ENCODE data around the gene STARD4.

STARD4 gene

DNA sequence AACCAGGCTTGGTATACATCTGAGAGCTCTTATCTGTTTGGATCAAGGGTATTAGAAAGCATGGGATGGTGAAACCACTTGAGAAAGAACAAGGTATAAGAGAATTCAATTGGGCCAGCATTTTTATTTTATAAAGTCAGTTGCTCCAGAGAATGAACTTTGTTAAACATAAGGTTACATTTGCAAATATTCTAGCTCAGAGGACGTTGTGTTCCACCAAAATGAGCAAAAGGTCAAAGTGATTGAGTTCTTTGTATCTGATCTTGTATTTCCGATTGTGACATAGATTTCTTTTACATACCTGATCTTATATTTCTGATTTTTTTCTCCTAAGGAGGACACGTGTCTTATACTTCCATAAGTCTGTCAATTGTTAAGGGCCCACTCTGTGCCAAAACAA lies 8.6 kb upstream of the STARD4 start:
- DNase-seq, result no peak

- DNase-seq, result no peak
These were observed 6.4 kb upstream of the STARD4 start for GRCh38 chr5:111518777-111519176.

DNA sequence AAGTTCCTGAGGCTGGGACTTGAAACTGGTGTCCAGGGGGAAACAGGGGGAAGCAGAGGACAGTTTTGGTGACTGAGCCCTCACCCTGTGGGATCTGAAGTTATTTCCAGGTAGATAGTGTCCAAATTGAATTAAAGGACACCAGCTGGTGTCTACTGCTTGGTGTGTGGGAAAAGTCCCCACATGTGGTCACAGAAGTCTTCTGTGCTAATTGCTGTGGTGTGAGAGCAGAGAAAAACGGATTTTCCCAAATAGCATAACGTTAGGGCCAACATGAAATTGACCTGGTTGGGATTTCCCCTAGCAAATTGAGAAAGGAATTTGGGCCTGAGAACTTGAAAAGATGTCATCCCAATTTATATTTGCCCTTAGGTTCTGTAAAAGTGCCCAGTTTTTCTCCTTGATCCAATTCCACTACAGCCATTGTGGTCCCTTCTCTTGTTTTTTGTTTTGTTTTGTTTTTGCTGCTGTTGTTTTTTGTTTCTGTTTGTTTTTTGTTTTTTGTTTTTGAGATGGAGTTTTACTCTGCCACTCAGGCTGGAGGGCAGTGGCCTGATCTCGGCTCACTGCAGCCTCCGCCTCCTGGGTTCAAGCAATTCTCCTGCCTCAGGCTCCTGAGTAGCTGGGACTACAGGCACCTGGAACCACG lies 5.6 kb upstream of the STARD4 start:
- no peak for DNase-seq

GRCh38 chr5:111514087-111514486 lies 1.8 kb upstream of the STARD4 start:
- no peak for DNase-seq

DNA sequence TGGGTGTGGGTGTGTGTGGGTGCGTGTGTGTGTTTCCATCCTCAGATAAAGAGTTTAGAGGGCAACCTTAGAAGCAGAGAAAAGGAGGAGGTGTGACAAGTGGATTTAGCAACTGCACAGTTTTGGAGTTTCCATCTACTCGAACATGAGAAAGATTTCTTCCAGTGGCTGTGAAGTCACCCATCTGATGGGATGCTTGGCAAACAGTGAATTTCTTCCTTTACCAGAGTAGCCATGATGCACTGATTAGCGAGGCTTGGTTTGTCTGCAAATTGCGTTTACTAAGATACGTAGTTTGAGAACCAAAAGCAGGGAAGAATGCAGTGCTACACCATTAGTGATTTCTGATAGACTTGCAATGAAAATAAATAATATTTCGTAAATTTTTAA lies 791 bp upstream of the STARD4 start:
- no peak for DNase-seq

GRCh38 chr5:111511831-111512374 lies 432 bp downstream of the STARD4 start:
- DNase-seq, result no peak

GRCh38 chr5:111511174-111511830 lies 1.0 kb downstream of the STARD4 start:
- no peak for DNase-seq

GRCh38 chr5:111509119-111509518 lies 3.2 kb downstream of the STARD4 start:
- no peak for DNase-seq

- no peak for DNase-seq
These were observed 5.1 kb downstream of the STARD4 start for GRCh38 chr5:111507276-111507675.

DNA sequence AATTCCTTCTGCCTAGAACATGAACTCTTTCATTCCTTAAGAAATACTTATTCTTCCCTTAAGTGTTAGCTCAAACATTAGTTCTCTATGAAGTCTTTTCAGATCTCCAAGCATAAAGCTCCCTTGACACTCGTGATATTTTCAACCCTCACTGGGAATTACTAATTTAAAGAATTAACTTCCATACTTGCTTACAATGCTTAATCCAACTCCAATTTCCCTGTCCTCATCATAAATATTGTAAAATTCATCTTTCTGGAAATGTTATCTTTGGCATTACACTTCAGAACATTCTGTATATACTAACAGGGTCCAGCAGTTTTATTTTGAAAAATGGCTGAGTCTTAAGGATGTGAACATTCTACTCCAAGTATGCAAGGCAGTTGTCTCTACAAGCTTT lies 7.2 kb downstream of the STARD4 start:
- DNase-seq, result no peak

DNA sequence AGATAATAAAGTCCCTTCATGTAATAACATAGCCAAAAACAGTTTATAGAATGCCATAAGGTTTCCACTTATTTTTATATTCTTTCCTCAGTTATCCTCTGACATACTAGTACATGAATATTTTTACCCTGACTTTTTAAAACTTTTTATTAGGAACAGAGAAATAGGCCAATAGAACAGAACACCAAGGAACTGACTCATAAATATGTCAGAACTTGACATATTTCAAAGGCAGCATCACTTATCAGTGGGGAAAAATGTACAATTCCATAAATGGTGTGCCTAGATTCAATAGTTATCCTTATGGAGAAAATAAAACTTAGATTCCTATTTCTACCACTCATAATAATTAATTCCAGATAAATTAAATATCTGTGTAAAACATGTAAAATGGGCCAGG lies 9.4 kb downstream of the STARD4 start:
- no peak for DNase-seq

- no peak for DNase-seq
These were observed 14.0 kb downstream of the STARD4 start for GRCh38 chr5:111498346-111498745.

DNA sequence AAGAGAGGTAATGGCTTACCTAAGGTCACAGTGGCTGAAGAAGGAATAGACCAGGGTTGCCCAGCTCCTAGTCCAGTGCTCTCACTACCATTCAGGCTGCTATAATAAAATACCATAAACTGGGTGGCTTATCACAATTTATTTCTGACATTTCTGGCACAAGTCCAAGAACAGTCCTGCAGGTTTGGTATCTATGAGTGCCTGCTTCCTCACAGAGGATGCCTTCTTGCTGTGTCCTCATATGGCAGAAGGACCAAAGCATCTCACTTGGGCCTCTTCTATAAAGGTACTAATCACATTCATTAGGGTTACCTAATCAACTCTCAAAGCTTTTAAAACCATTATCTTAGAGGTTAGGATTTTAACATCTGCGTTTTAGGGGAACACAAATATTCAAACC lies 17.2 kb downstream of the STARD4 start:
- DNase-seq, result no peak

GRCh38 chr5:111494355-111494999 lies 17.9 kb downstream of the STARD4 start:
- DNase-seq, result no peak

DNA sequence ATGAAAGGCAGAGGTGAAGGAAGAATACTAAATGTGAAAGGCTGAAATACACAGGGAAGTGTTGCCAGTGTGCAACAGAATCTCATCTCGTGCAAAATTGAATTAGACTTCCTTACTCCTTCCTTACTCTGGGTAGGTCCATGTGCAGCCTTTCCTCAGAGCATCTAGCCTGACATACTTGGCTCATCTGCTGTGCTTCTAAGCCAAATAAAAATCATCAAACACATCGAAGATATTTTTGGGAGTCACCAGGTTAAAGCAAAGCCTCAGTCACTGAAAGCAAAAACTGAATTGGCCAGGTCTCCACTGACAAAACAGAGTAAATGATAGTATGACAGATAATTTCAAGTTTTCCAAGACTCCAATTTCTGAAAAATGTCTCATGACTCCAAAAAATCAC lies 19.3 kb downstream of the STARD4 start:
- no peak for DNase-seq

DNA sequence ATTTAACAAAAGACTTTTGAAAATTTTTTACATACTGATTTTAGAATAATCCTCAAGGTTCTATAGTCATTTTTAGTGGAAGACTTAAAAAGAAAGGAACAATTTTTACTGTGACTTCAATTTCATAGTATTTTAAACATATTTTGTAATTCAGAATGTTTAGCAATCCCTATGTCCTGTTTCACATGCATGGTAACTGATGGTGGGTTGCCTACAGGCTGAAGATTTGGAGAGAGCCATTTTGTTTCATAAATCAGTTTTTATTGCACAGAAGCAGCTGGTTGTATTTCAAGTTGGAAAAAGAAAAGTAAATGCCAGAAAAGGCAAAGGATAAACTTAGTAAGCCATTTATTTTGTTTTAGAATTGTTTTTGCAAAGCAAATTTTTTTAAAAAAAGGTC lies 24.0 kb downstream of the STARD4 start:
- DNase-seq, result no peak

DNA sequence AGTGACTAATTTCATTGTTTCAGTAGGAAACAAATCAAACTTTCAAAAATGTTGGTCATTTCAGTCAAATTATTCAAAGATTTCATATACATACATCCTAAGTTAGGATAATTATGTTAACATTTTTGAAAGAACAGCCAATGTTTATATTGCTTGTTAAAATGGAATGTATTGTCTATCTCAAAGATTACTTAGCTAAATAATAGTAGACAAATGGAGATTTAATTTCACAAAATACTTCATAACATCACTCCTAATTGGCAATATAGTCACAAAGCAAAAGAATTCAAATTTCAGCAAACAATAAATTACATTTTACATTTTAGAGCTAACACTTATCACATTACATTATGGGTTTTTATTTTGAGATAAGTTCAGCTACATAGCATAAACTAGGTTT lies 25.4 kb downstream of the STARD4 start:
- no peak for DNase-seq

DNA sequence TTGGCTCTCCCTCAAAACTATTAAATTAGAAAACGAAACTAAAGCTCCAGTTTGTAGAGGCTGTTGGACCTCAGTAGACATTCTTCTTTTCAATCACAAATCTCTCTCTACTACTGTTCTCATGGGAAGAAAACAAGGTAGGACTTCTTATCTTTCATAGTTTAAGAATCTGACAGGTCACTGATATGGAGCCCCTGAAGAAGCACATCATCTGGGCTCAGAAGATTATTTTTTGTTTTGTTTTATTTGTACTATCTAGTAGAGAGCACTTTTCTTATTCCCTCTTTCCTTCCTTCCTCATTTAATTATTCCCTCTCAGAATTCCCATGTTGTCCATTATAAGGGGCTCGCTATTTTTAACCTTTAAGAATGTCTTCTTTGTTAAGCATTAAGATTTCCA lies 26.3 kb downstream of the STARD4 start:
- no peak for DNase-seq

- no peak for DNase-seq
These were observed 32.0 kb downstream of the STARD4 start for GRCh38 chr5:111480346-111480745.

DNA sequence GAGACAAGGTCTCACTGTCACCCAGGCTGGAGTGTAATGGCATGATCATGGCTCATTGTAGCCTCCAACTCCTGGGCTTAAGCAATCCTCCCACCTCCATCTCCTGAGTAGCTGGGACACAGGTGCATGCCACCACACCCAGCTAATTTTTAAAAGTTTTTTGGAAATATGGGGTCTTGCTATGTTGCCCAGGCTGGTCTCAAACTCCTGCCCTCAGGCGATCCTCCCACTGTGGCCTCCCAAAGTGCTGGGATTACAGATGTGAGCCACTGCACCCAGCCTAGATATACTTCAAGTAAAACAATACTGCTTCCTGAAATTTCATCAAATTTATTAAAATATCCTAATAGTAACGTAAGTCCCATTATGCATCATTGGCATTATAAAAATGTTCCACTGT lies 33.4 kb downstream of the STARD4 start:
- no peak for DNase-seq

GRCh38 chr5:111478266-111478665 lies 34.1 kb downstream of the STARD4 start:
- no peak for DNase-seq

- DNase-seq, result no peak
These were observed 39.8 kb downstream of the STARD4 start for GRCh38 chr5:111472579-111472978.

- DNase-seq, result no peak
These were observed 40.2 kb downstream of the STARD4 start for GRCh38 chr5:111472096-111472495.

DNA sequence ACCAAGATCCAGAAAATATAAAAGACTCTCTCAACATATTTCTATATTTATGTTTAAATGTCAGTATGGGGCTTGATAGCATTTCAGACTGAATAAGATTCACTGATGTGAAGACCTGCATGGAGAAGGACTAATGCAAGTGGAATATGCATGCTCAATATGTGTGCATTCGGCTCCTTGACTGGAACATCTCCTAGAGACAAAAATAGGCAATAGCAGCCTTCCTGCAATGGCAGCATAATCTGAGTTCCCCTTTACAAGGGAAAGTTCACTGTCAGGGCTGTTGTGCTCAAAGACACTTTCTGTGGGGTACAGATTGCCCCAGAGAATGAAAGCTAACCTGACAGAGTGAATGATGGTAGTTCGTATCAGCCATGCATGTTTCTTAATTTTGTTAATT lies 42.4 kb downstream of the STARD4 start:
- no peak for DNase-seq
